GM12878 (cell line): ENCODE data around the gene DNTTIP2. TPM values are rescaled to one million over a fixed set of nuclear protein-coding genes. Genes with fewer than 3 reads are reported as not detected.

Source experiments
- ASH2L ChIP-seq: fragments of 300-600, 200-600 bp; sonication (generic); IDR thresholded peaks from 2 replicates; pipeline ENCODE4 v1.6.1; 2017; ENCODE audit warnings: low read depth, mild to moderate bottlenecking, borderline replicate concordance
- ATF2 ChIP-seq: IDR thresholded peaks from 2 replicates; pipeline ENCODE4 v1.6.1; 2012; ENCODE audit warnings: low read length, inconsistent platforms
- BMI1 ChIP-seq: fragments of 450-650 bp; IDR thresholded peaks from 2 replicates; pipeline ENCODE4 v1.6.1; 2016; ENCODE audit warnings: mild to moderate bottlenecking, moderate library complexity, borderline replicate concordance
- CHD1 ChIP-seq: IDR thresholded peaks from 2 replicates; pipeline ENCODE4 v1.6.1; 2012; ENCODE audit warnings: low read depth, low read length, improper control_type of control experiment
- EGR1 ChIP-seq, 2 experiments: IDR thresholded peaks; 1 replicate in 1 of 2; 2 replicates in 1 of 2; pipeline ENCODE4 v1.6.1; 2011 to 2012; ENCODE audit warnings: low read depth in 2 of 2, low read length in 2 of 2, borderline replicate concordance in 1 of 2, mild to moderate bottlenecking in 1 of 2, moderate library complexity in 1 of 2
- ESRRA ChIP-seq: IDR thresholded peaks from 2 replicates; pipeline ENCODE4 v1.6.1; 2012; ENCODE audit warnings: mild to moderate bottlenecking, low read length, improper control_type of control experiment
- GATAD2B ChIP-seq: fragments of 450-650 bp; conservative IDR thresholded peaks from 2 replicates; pipeline ENCODE4 v1.6.1; 2017; ENCODE audit warnings: low read depth, mild to moderate bottlenecking, moderate library complexity
- JUNB ChIP-seq: IDR thresholded peaks from 2 replicates; pipeline ENCODE4 v1.6.1; 2016; ENCODE audit warnings: antibody characterized with exemption, mild to moderate bottlenecking
- LARP7 ChIP-seq: fragments of 450-650 bp; IDR thresholded peaks from 2 replicates; pipeline ENCODE4 v1.6.1; 2017; ENCODE audit warnings: mild to moderate bottlenecking
- MEF2B ChIP-seq: fragments of 450-650 bp; IDR thresholded peaks from 2 replicates; pipeline ENCODE4 v1.6.1; 2018; ENCODE audit warnings: mild to moderate bottlenecking, moderate library complexity; ENCODE audit not compliant: partially characterized antibody, poor library complexity, severe bottlenecking
- NFYA ChIP-seq: IDR thresholded peaks from 2 replicates; pipeline ENCODE4 v1.6.1; 2011; ENCODE audit warnings: low read depth, mild to moderate bottlenecking, low read length, improper control_type of control experiment, borderline replicate concordance
- NR2C2 ChIP-seq: IDR thresholded peaks from 2 replicates; pipeline ENCODE4 v1.6.1; 2011; ENCODE audit warnings: borderline replicate concordance, low read depth; ENCODE audit not compliant: control insufficient read depth, insufficient read length
- NRF1 ChIP-seq: conservative IDR thresholded peaks from 2 replicates; pipeline ENCODE4 v1.6.1; 2011; ENCODE audit warnings: mild to moderate bottlenecking, low read depth, low read length, improper control_type of control experiment
- PML ChIP-seq: IDR thresholded peaks from 2 replicates; pipeline ENCODE4 v1.6.1; 2012; ENCODE audit warnings: low read length, inconsistent platforms
- POLR2A ChIP-seq: IDR thresholded peaks from 2 replicates; pipeline ENCODE4 v1.6.1; 2011; ENCODE audit warnings: low read depth, mild to moderate bottlenecking, low read length
- SIN3A ChIP-seq: IDR thresholded peaks from 2 replicates; pipeline ENCODE4 v1.6.1; 2012; ENCODE audit warnings: low read depth, low read length, improper control_type of control experiment
- SMAD5 ChIP-seq: IDR thresholded peaks from 2 replicates; pipeline ENCODE4 v1.6.1; 2016; ENCODE audit warnings: antibody characterized with exemption, low read depth
- SREBF2 ChIP-seq: IDR thresholded peaks from 2 replicates; pipeline ENCODE4 v1.6.1; 2012; ENCODE audit warnings: mild to moderate bottlenecking, low read length
- SRF ChIP-seq, 2 experiments: IDR thresholded peaks; 2 replicates each; pipeline ENCODE4 v1.6.1; 2011; ENCODE audit warnings: low read depth in 2 of 2, low read length in 2 of 2, mild to moderate bottlenecking in 1 of 2, moderate library complexity in 1 of 2
- TBL1XR1 ChIP-seq: IDR thresholded peaks from 2 replicates; pipeline ENCODE4 v1.6.1; 2012; ENCODE audit warnings: low read depth, low read length, improper control_type of control experiment
- TCF7 ChIP-seq: IDR thresholded peaks from 2 replicates; pipeline ENCODE4 v1.6.1; 2014; ENCODE audit warnings: antibody characterized with exemption, borderline replicate concordance
- YBX1 ChIP-seq: fragments of 450-650 bp; IDR thresholded peaks from 2 replicates; pipeline ENCODE4 v1.6.1; 2016; ENCODE audit warnings: antibody characterized with exemption
- ZNF207 ChIP-seq: fragments of 450-650 bp; IDR thresholded peaks from 2 replicates; pipeline ENCODE4 v1.6.1; 2014; ENCODE audit warnings: antibody characterized with exemption, mild to moderate bottlenecking, borderline replicate concordance
- ZNF217 ChIP-seq: fragments of 450-650 bp; IDR thresholded peaks from 2 replicates; pipeline ENCODE4 v1.6.1; 2017; ENCODE audit warnings: antibody characterized with exemption, mild to moderate bottlenecking
- ZNF24 ChIP-seq: fragments of 450-650 bp; IDR thresholded peaks from 2 replicates; pipeline ENCODE4 v1.6.1; 2017; ENCODE audit warnings: antibody characterized with exemption, mild to moderate bottlenecking
- ZZZ3 ChIP-seq: IDR thresholded peaks from 2 replicates; pipeline ENCODE4 v1.6.1; 2011; ENCODE audit warnings: low read depth; ENCODE audit not compliant: control insufficient read depth, insufficient read length
- polyA plus RNA-seq, 11 experiments: library from polyadenylated mRNA; depleted of rRNA in 4 of 11; unstranded in 6 of 11; stranded (reverse) in 5 of 11; fragments of >200 nt; fragmentation: Nextera tagmentation in 4 of 11; fragmentation: Illumina TruSeq in 1 of 11; extraction: Ambion mirVana in 4 of 11; extraction: Trizol in 1 of 11; gene quantifications; 1 replicate in 1 of 11; 2 replicates in 10 of 11; pipeline versions ENCODE4 v1.2.1 to v1.2.3, GENCODE V29; 2011 to 2016; ENCODE audit warnings: inconsistent platforms in 2 of 11, missing spikeins in 2 of 11, low read depth in 1 of 11
- total RNA-seq, 4 experiments: library from RNA; depleted of rRNA in 3 of 4; stranded (reverse); fragments of >200 nt in 3 of 4; fragmentation: Illumina TruSeq in 1 of 4; extraction: Trizol in 1 of 4; gene quantifications; 2 replicates each; pipeline versions ENCODE4 v1.2.1 to v1.2.3, GENCODE V29; 2013 to 2021
- TF ChIP-seq, protein P1 (sequence below): IDR thresholded peaks from 2 replicates; pipeline ENCODE4 v1.6.1; 2011; ENCODE audit warnings: low read depth, low read length, improper control_type of control experiment, borderline replicate concordance
- TF ChIP-seq, protein P2 (sequence below): IDR thresholded peaks from 2 replicates; pipeline ENCODE4 v1.6.1; 2011; ENCODE audit warnings: borderline replicate concordance, low read depth, mild to moderate bottlenecking, moderate library complexity, mixed read lengths, low read length; ENCODE audit not compliant: insufficient read depth; ENCODE audit errors: extremely low read length

The DNTTIP2 gene
- total and polyA plus RNA-seq, 10 of the 15 experiments (the other 5 are each of a cell fraction or from before 2014, with no cell fraction given) = 34.3 to 99.2 (median 74.9) TPM

DNA sequence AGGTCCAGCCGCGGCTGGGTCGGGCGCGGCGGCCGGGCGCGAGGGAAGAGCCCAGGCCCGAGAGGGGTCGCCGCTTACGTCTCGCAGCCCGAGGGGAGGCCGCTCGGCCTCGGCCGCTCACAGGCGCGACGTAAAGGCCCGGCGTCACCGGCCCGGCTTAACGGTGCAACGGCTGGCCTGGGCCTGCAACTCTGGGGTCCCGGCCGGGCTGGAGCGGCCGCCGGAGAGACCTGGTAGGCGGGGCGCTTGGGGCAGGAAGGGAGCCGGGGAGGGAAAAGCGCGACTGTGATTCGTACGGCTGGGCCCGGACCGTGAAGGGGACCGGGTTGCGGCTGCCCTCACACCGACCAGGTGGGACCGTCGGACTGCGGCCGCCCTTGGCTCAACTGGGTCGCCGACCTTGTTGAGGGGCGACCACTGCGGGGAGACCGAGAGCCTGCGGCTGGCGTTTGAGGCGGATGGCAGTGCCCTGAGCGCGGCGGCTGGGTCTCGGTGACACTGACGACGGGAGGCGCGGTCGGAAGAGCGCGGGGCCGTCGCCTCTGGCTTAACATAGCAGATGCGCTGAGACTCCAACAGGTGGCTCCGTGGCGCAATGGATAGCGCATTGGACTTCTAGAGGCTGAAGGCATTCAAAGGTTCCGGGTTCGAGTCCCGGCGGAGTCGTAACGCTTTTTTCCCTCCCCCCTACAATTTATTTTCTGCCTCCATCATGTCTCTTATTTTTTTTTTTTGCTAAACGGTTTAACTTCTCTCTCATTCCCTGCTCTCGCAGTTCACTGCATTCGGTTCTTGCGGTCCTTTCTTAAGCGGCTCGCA lies 31.8 kb downstream of the DNTTIP2 start (continued):
- TF ChIP-seq NR2C2 (no peak), ZZZ3 (no peak), MEF2B (peak; percentile 4), SREBF2 (peak; percentile 100), YBX1 (no peak), ZNF217 (peak; percentile 37; the same call in 1 of the 2 replicates), CHD1 (0 out of 2 replicates have a peak, but pooled peaks have one; percentile 47), ESRRA (no peak), ATF2 (no peak; the same call in 1 of the 2 replicates), SIN3A (peak; percentile 73), SMAD5 (no peak), TCF7 (no peak), ZNF207 (peak; percentile 86), LARP7 (peak; percentile 86; the same call in 1 of the 2 replicates), BMI1 (no peak), JUNB (no peak), EGR1 (IDR thresholded peaks at IDR 0.05; ENCODE audit: borderline replicate concordance in 1 of 2, low read depth in 2 of 2, low read length in 2 of 2) (no peak), ZNF24 (peak; percentile 99), NRF1 (no peak), POLR2A (peak; percentile 69), NFYA (no peak), PML (0 out of 2 replicates have a peak, but pooled peaks have one; percentile 40), GATAD2B (peak; percentile 67), ASH2L (no peak; the same call in 1 of the 2 replicates), TBL1XR1 (peak; percentile 95), SRF (IDR thresholded peaks at IDR 0.05; ENCODE audit: low read depth in 2 of 2, low read length in 2 of 2) (no peak)
- TF ChIP-seq, protein P1, sequence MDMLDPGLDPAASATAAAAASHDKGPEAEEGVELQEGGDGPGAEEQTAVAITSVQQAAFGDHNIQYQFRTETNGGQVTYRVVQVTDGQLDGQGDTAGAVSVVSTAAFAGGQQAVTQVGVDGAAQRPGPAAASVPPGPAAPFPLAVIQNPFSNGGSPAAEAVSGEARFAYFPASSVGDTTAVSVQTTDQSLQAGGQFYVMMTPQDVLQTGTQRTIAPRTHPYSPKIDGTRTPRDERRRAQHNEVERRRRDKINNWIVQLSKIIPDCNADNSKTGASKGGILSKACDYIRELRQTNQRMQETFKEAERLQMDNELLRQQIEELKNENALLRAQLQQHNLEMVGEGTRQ = no peak
- TF ChIP-seq, protein P2, sequence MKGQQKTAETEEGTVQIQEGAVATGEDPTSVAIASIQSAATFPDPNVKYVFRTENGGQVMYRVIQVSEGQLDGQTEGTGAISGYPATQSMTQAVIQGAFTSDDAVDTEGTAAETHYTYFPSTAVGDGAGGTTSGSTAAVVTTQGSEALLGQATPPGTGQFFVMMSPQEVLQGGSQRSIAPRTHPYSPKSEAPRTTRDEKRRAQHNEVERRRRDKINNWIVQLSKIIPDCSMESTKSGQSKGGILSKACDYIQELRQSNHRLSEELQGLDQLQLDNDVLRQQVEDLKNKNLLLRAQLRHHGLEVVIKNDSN = no peak
